ENCODE measurements around the gene WDR76. TPM values are rescaled to one million over a fixed set of nuclear protein-coding genes. Genes with fewer than 3 reads are reported as not detected.

The WDR76 gene
- total RNA-seq, 2 donors from 2014 or later: 1.7 to 3.7 TPM

DNA sequence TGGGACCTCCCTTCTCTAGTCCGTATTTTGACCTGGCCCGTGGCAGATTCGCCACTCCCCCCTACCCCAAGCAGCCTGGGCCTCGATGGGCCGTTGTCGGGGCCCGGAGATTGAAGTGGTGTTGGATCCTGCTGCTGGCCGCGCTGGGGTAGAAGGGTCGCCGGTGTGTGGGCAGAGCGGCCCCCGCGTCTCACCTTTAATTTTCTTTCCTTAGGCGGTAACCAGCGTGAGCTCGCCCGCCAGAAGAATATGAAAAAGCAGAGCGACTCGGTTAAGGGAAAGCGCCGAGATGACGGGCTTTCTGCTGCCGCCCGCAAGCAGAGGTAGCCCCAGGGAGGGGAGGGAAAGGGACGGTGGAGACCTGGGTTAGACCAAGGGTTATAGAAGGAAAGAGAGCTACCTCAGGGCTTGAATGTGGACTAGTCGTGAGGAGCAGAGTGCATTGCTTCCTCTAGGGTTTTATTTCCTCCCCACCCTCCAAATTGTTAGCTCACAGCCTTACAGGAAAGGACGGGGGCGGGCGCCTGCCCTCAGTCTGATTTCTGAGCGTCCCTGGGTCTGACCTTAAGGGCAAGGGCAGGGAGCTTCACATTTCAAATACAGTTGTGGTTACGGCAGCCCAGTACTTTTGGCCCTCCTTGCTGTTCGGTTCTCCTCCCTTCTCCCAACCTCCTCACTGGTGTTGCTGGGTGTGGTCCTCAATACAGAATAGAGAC lies 33.9 kb upstream of the WDR76 start:
- TF ChIP-seq, protein P1, sequence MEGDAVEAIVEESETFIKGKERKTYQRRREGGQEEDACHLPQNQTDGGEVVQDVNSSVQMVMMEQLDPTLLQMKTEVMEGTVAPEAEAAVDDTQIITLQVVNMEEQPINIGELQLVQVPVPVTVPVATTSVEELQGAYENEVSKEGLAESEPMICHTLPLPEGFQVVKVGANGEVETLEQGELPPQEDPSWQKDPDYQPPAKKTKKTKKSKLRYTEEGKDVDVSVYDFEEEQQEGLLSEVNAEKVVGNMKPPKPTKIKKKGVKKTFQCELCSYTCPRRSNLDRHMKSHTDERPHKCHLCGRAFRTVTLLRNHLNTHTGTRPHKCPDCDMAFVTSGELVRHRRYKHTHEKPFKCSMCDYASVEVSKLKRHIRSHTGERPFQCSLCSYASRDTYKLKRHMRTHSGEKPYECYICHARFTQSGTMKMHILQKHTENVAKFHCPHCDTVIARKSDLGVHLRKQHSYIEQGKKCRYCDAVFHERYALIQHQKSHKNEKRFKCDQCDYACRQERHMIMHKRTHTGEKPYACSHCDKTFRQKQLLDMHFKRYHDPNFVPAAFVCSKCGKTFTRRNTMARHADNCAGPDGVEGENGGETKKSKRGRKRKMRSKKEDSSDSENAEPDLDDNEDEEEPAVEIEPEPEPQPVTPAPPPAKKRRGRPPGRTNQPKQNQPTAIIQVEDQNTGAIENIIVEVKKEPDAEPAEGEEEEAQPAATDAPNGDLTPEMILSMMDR (IDR thresholded peaks at IDR 0.05): no peak
- Histone ChIP-seq H3K27ac (peak overlapping the region; percentile 99), H3K27me3 (no peaks in the 10 kb centered on the region), H3K9me3 (no peaks in the 10 kb centered on the region), H3K4me1 (peaks cover 0 to 51% of the 10 kb centered on the region in 2 donors), H3K4me3 (peak overlapping the region; percentile 94 to 96), H3K36me3 (peaks cover 43% of the 10 kb centered on the region)
- no peak for DNase-seq (ENCODE audit: low spot score)

DNA sequence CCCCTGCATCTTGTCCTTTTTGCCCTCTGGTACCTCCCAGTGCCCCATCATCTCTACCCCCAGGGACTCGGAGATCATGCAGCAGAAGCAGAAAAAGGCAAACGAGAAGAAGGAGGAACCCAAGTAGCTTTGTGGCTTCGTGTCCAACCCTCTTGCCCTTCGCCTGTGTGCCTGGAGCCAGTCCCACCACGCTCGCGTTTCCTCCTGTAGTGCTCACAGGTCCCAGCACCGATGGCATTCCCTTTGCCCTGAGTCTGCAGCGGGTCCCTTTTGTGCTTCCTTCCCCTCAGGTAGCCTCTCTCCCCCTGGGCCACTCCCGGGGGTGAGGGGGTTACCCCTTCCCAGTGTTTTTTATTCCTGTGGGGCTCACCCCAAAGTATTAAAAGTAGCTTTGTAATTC lies 33.2 kb upstream of the WDR76 start:
- no peak for DNase-seq (ENCODE audit: low spot score)
- peak overlapping the region; percentile 99 for H3K27ac ChIP-seq
- H3K4me1 ChIP-seq: peaks cover 0 to 52% of the 10 kb centered on the region in 2 donors
- TF ChIP-seq, protein P1 (IDR thresholded peaks at IDR 0.05): no peak
- no peaks in the 10 kb centered on the region for H3K9me3 ChIP-seq
- no peaks in the 10 kb centered on the region for H3K27me3 ChIP-seq
- H3K4me3 ChIP-seq: peak overlapping the region; percentile 94 to 96
- peaks cover 43% of the 10 kb centered on the region for H3K36me3 ChIP-seq

DNA sequence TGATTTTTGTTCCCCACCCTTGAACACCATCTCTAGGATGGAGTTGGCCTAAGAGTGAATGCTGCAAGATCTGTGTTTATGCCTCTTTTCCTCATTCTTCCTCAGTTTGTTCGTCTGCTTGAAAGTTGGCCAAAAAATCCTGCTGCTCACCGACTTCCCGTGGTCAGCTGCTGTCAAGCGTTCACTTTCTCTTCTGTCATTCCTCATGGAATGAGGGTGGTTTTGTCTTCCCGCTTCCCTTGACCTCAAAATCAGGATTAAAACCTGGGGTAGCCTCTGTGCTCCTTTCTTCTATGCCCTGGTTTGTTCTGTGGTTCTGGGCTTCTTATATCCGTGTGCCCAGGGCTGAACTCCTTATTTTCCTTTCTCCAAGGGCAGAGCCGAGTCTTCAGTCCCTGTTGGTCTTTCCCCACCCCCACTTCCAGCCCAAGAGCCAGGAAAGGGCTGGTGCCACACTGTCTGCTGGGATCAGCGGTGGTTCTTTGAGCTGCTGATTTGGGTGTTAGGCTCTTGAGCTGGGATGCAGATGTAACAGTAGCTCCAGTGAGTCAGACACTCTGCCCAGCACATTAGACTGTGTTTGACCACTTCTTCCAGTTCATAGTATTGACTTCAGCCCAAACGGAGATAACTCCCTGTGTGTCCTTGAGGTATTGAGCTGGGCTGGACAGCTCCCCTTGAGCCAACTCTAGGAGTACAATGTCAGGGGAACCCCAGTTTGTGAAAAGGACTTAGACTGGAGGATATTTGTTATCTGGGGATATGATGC lies 32.3 kb upstream of the WDR76 start:
- Histone ChIP-seq H3K9me3 (no peaks in the 10 kb centered on the region), H3K36me3 (peaks cover 50% of the 10 kb centered on the region), H3K27ac (peak overlapping the region; percentile 99), H3K4me1 (peaks cover 0 to 54% of the 10 kb centered on the region in 2 donors), H3K27me3 (no peaks in the 10 kb centered on the region), H3K4me3 (no peak overlapping the region)
- TF ChIP-seq, protein P1 (IDR thresholded peaks at IDR 0.05): no peak
- no peak for DNase-seq (ENCODE audit: low spot score)

DNA sequence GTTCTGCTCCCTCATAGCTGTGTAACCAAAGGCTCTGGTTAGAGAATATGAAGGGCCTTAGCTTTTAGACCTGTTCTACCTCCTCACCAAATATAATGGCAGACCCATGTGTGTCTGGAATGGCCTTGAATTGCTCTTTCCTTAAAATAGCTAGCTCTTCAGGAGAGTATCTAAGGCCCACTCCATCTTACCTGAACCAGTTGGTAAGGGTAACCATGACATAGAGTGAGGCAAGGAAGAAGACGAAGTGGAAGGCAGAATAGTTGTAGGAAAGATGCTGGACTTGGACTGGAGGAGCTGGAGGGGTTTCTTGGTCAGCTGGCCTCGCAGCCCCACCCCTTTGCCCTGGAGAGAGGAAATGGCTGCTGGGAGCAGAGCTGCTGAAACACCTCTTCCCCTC lies 31.6 kb upstream of the WDR76 start:
- peaks cover 0 to 62% of the 10 kb centered on the region in 2 donors for H3K4me1 ChIP-seq
- TF ChIP-seq, protein P1 (IDR thresholded peaks at IDR 0.05): no peak
- peaks cover 55% of the 10 kb centered on the region for H3K36me3 ChIP-seq
- DNase-seq (ENCODE audit: low spot score): no peak
- H3K4me3 ChIP-seq: no peak overlapping the region
- no peaks in the 10 kb centered on the region for H3K27me3 ChIP-seq
- H3K9me3 ChIP-seq: no peaks in the 10 kb centered on the region
- peak overlapping the region in 1 of 2 donors; percentile 99 for H3K27ac ChIP-seq

DNA sequence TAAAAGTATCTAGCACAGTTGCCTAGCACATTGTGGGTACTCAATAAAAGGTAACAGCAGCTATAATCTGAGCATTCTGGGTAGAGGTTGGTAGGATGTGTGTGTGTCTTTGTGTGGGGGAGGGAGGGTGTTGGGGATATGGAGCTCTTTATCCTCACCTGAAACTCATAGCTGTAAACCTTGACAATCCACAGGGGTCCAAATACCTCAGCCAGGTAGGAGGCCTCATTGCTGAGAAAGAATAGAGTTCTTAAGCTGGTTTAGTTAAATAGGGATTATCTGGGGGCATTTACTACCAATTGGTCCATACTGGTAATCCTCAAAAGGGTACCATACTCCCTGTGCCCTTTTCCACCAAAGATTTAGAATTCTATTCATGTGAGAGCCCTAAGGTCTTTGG lies 30.8 kb upstream of the WDR76 start:
- Histone ChIP-seq H3K27me3 (no peaks in the 10 kb centered on the region), H3K4me1 (peaks cover 0 to 65% of the 10 kb centered on the region in 2 donors), H3K4me3 (no peak overlapping the region), H3K27ac (no peak overlapping the region), H3K9me3 (no peaks in the 10 kb centered on the region), H3K36me3 (peaks cover 55% of the 10 kb centered on the region)
- no peak for DNase-seq (ENCODE audit: low spot score)
- TF ChIP-seq, protein P1 (IDR thresholded peaks at IDR 0.05): no peak
